ENCODE measurements around the gene HBA2.
A peak's percentile ranks its signal among the peaks of the same experiment; 100 is the strongest.
"Not testable (repeated sequence)": the region's sequence is repeated elsewhere in the genome, so short reads cannot be mapped to it uniquely, and the experiment has no call there.

The HBA2 gene

DNA sequence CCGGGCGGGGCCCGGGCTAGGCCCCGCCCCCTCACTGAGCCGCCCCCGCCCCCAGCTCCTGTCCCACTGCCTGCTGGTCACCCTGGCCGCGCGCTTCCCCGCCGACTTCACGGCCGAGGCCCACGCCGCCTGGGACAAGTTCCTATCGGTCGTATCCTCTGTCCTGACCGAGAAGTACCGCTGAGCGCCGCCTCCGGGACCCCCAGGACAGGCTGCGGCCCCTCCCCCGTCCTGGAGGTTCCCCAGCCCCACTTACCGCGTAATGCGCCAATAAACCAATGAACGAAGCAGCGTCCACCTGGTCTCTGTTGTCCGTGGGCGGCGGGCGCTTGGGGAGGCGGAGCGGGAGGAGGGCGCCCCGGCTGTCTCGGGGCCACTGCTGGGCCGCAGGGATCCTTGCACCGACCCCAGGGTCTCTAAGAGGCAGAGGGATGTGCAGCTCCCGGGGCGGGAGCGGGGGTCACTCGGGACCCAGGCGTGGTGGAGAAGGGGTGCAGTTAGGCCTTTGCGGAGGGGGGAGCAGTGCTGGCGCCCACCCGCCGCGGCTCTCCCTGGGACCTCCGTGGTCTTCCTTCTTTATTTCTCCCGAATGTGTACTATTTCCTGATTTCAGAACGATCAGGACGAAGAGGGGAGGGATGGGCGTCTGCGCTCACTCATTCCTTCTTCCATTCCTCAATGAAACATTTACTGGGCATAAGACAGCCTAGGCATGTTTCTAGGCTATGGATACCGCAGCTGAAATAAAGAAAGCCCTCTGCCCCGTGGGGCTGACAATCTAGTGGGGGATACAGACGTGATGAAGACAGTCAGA is 18.3 kb upstream of the HBA2 start:
- Histone ChIP-seq H3K27ac (no peak overlapping the region), H3K27me3 (replicated peaks) (no peaks in the 10 kb centered on the region), H3K36me3 (replicated peaks) (no peaks in the 10 kb centered on the region), H3K4me3 (ENCODE audit: low read depth, low read length) (peak overlapping the region; percentile 53)
- in situ Hi-C loops (cut with HindIII; ENCODE audit: low pct_ligation_motif_present, low sequenced_read_pairs), result no loop called here
- peak; percentile 12 for DNase-seq
- TF ChIP-seq, protein P1, sequence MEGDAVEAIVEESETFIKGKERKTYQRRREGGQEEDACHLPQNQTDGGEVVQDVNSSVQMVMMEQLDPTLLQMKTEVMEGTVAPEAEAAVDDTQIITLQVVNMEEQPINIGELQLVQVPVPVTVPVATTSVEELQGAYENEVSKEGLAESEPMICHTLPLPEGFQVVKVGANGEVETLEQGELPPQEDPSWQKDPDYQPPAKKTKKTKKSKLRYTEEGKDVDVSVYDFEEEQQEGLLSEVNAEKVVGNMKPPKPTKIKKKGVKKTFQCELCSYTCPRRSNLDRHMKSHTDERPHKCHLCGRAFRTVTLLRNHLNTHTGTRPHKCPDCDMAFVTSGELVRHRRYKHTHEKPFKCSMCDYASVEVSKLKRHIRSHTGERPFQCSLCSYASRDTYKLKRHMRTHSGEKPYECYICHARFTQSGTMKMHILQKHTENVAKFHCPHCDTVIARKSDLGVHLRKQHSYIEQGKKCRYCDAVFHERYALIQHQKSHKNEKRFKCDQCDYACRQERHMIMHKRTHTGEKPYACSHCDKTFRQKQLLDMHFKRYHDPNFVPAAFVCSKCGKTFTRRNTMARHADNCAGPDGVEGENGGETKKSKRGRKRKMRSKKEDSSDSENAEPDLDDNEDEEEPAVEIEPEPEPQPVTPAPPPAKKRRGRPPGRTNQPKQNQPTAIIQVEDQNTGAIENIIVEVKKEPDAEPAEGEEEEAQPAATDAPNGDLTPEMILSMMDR (IDR thresholded peaks at IDR 0.05; ENCODE audit: low read depth, low read length, missing control alignments), result no peak

DNA sequence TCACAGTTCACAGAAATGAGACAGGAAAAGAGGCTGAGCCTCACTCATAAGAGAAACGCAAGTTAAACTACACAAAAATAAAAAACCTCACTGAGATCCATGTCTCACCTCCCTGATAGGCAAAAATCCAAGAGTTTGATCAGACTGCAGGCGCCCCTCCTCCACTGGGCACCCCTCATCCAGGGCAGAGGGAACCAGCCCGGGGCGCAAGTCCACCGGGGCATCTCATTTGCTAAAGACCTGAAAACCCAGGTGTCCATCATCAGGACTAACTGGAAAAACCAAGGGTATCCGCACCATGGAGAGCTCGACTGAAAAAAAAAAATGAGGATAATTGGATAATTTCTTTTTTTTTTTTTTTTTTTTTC is 17.7 kb upstream of the HBA2 start:
- Histone ChIP-seq H3K4me3 (ENCODE audit: low read depth, low read length) (no peak overlapping the region), H3K36me3 (replicated peaks) (no peaks in the 10 kb centered on the region), H3K27me3 (replicated peaks) (no peaks in the 10 kb centered on the region), H3K27ac (no peak overlapping the region)
- no peak for DNase-seq
- in situ Hi-C loops (cut with HindIII; ENCODE audit: low pct_ligation_motif_present, low sequenced_read_pairs), result no loop called here
- TF ChIP-seq, protein P1 (IDR thresholded peaks at IDR 0.05; ENCODE audit: low read depth, low read length, missing control alignments), result no peak

DNA sequence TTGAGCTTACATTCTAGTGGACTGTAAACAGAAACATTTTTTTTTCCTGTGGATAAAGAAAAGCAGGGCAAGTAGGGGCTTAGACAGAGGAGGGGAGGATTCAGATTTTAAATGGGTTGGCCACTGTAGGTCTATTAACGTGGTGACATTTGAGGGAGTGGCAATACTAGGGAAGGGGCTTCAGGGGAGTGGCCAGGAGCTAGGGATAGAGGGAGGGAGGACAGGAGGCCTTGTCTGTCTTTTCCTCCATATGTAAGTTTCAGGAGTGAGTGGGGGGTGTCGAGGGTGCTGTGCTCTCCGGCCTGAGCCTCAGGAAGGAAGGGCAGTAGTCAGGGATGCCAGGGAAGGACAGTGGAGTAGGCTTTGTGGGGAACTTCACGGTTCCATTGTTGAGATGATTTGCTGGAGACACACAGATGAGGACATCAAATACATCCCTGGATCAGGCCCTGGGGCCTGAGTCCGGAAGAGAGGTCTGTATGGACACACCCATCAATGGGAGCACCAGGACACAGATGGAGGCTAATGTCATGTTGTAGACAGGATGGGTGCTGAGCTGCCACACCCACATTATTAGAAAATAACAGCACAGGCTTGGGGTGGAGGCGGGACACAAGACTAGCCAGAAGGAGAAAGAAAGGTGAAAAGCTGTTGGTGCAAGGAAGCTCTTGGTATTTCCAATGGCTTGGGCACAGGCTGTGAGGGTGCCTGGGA is 13.4 kb upstream of the HBA2 start:
- in situ Hi-C loops (cut with HindIII; ENCODE audit: low pct_ligation_motif_present, low sequenced_read_pairs), result no loop called here
- Histone ChIP-seq H3K27ac (no peak overlapping the region), H3K36me3 (replicated peaks) (no peaks in the 10 kb centered on the region), H3K4me3 (ENCODE audit: low read depth, low read length) (no peak overlapping the region), H3K27me3 (replicated peaks) (no peaks in the 10 kb centered on the region)
- TF ChIP-seq, protein P1 (IDR thresholded peaks at IDR 0.05; ENCODE audit: low read depth, low read length, missing control alignments), result no peak
- no peak for DNase-seq

DNA sequence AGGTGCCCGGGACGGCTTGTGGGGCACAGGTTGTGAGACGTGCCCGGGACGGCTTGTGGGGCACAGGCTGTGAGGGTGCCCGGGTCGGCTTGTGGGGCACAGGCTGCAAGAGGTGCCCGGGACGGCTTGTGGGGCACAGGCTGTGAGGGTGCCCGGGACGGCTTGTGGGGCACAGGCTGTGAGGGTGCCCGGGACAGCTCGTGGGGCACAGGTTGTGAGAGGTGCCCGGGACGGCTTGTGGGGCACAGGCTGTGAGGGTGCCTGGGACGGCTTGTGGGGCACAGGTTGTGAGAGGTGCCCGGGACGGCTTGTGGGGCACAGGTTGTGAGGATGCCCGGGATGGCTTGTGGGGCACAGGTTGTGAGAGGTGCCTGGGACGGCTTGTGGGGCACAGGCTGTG is 12.4 kb upstream of the HBA2 start:
- H3K4me3 ChIP-seq (ENCODE audit: low read depth, low read length); H3K27me3 ChIP-seq (replicated peaks); H3K36me3 ChIP-seq (replicated peaks); H3K27ac ChIP-seq; DNase-seq; in situ Hi-C loops (cut with HindIII; ENCODE audit: low pct_ligation_motif_present, low sequenced_read_pairs): not testable (repeated sequence)

DNA sequence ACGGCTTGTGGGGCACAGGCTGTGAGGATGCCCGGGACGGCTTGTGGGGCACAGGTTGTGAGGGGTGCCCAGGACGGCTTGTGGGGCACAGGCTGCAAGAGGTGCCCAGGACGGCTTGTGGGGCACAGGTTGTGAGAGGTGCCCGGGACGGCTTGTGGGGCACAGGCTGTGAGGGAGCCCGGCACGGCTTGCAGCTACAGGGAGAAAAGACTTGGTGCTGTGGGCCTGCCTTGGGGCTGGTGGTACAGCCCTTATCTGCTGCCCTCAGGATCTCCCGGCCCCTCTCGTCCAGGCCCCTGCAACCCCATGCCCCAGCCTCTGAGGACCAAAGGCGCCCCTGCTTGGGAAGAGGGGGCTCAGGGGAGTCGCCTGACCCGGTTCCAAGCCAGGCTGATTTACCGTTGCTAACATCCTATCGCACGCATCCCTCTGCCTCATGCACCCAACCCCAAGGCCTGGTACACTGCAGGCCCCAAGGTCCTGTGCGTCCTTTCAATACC is 11.9 kb upstream of the HBA2 start:
- Histone ChIP-seq H3K36me3 (replicated peaks) (no peaks in the 10 kb centered on the region), H3K27me3 (replicated peaks) (peaks cover 8% of the 10 kb centered on the region), H3K4me3 (ENCODE audit: low read depth, low read length) (no peak overlapping the region), H3K27ac (no peak overlapping the region)
- TF ChIP-seq, protein P1 (IDR thresholded peaks at IDR 0.05; ENCODE audit: low read depth, low read length, missing control alignments), result no peak
- in situ Hi-C loops (cut with HindIII; ENCODE audit: low pct_ligation_motif_present, low sequenced_read_pairs), result no loop called here
- DNase-seq, result no peak

DNA sequence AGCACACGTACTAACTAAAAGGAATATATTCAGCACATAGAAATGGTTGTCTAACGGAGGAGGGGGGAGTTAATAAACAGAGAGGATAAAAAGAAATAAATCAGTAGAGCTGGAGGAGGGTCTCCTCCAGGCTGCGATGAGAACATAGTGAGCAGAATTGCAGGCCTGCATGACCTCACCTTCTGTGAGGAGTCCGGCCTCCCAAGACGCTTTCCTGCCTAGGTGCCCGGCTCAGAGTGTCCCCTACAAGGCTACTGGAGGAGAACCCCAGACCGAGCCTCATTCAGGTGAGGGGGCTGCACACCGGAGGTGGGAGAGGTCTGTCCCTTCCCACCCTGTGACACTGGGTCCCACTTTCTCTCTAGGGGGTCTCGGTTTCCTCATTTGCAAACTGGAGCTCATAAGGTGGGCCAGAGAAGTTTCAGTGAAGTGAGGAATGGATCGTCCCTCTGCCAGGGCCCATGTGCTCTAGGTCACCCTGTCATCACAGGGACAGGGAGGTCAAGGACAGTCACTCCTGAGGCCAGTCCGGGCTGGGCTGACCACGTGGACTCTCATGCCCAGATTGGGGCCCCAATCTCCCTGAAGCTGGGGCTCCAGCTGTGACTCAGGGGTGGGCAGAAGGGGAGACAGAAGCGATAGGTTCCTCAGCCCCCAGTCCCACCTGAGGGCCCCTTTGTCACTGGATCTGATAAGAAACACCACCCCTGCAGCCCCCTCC is 10.2 kb upstream of the HBA2 start:
- Histone ChIP-seq H3K27ac (no peak overlapping the region), H3K36me3 (replicated peaks) (no peaks in the 10 kb centered on the region), H3K27me3 (replicated peaks) (peaks cover 25% of the 10 kb centered on the region), H3K4me3 (ENCODE audit: low read depth, low read length) (no peak overlapping the region)
- DNase-seq, result no peak
- TF ChIP-seq, protein P1 (IDR thresholded peaks at IDR 0.05; ENCODE audit: low read depth, low read length, missing control alignments), result no peak
- in situ Hi-C loops (cut with HindIII; ENCODE audit: low pct_ligation_motif_present, low sequenced_read_pairs), result no loop called here

DNA sequence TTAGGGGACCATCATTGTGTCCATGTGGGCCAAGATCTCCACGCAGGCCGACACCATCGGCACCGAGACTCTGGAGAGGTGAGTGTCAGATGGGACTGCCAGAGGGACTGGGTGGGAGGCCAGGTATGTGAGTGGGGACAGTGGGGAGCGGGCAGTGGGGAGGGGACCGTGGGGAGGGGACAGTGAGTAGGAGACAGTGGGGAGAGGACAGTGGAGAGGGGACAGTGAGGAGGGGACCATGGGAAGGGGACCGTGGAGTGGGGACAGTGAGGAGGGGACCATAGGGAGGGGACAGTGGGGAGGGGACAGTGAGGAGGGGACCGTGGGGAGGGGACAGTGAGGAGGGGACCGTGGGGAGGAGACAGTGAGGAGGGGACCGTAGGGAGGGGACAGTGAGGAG is 9.5 kb upstream of the HBA2 start:
- DNase-seq; H3K4me3 ChIP-seq (ENCODE audit: low read depth, low read length); H3K27ac ChIP-seq; H3K36me3 ChIP-seq (replicated peaks); in situ Hi-C loops (cut with HindIII; ENCODE audit: low pct_ligation_motif_present, low sequenced_read_pairs): not testable (repeated sequence)
- peaks cover 31% of the 10 kb centered on the region for H3K27me3 ChIP-seq (replicated peaks)

DNA sequence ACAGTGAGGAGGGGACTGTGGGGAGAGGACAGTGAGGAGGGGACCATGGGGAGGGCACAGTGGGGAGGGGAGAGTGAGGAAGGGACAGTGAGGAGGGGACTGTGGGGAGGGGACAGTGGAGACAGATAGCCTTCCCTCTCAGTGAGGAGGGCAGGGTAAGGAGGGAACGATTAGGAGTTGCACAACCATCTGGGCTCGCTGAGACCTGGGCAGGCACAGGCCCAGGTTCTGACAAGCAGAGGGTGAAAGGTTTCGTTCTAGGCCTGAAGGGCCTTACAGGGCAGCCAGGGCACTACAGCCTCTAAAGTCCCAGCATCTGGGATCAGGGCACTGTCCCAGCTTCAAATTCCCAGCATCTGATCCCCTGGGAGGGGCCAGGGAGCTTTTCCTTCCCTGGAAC is 9.0 kb upstream of the HBA2 start:
- H3K36me3 ChIP-seq (replicated peaks); H3K4me3 ChIP-seq (ENCODE audit: low read depth, low read length); DNase-seq; H3K27ac ChIP-seq; in situ Hi-C loops (cut with HindIII; ENCODE audit: low pct_ligation_motif_present, low sequenced_read_pairs): not testable (repeated sequence)
- peaks cover 32% of the 10 kb centered on the region for H3K27me3 ChIP-seq (replicated peaks)

All from brain microvascular endothelial cell (primary cell).